Choroid plexus epithelial cell (primary cell): Measurements from ENCODE around the gene PMS1.
"Not testable (repeated sequence)": the region's sequence is repeated elsewhere in the genome, so short reads cannot be mapped to it uniquely, and the experiment has no call there.

Source experiments
- DNase-seq: peaks from one replicate; pipeline ENCODE4 v3.0.0-alpha.2; 2010; ENCODE audit warnings: low read depth
- H3K4me3 ChIP-seq: 2 replicates; pipeline ENCODE4 v1.5.1; 2011; ENCODE audit warnings: low read depth, mild to moderate bottlenecking, control low read depth, low read length, moderate library complexity
- TF ChIP-seq, protein P1 (sequence below): conservative IDR thresholded peaks from 2 replicates; pipeline ENCODE4 v1.5.1; 2011; ENCODE audit warnings: low read depth, mild to moderate bottlenecking, control low read depth, inconsistent platforms, low read length, moderate library complexity

The PMS1 gene

DNA sequence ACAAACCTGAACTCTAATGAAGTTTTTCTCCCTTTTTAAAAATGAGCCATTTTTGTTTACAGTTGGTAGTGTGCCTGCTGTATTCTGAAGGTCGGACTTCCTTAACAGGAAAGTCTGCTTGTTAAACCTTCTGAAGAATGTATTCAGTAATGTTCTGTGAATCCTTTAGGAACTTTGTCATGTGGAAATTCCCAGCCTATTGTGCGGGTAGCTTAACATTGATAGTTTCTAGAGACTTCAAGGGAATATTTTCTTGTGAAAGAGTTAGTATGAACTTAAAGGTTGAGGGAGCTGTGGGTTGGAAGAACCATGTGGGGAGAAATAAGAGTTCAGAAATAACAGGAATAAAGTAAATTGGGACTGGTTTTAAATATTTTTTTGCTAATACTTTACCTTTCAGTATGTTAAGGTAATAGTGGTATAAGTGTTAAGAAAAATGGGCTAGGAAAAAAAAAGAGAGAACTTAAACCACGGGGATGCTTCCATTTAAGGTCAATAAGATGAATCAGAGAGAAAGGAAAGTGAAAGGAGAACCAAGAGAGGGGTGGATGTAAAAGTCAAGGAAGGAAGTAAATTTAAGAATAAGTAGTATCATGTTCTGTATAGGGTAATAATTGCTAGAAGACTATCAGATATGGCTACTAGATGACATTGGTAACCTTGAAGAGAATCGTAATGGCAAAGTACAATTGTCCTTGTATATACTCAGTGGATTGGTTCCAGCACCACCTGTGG lies 90.5 kb downstream of the PMS1 start:
- DNase-seq = peak; percentile 27
- TF ChIP-seq, protein P1, sequence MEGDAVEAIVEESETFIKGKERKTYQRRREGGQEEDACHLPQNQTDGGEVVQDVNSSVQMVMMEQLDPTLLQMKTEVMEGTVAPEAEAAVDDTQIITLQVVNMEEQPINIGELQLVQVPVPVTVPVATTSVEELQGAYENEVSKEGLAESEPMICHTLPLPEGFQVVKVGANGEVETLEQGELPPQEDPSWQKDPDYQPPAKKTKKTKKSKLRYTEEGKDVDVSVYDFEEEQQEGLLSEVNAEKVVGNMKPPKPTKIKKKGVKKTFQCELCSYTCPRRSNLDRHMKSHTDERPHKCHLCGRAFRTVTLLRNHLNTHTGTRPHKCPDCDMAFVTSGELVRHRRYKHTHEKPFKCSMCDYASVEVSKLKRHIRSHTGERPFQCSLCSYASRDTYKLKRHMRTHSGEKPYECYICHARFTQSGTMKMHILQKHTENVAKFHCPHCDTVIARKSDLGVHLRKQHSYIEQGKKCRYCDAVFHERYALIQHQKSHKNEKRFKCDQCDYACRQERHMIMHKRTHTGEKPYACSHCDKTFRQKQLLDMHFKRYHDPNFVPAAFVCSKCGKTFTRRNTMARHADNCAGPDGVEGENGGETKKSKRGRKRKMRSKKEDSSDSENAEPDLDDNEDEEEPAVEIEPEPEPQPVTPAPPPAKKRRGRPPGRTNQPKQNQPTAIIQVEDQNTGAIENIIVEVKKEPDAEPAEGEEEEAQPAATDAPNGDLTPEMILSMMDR = no peak
- no peak overlapping the region for H3K4me3 ChIP-seq

DNA sequence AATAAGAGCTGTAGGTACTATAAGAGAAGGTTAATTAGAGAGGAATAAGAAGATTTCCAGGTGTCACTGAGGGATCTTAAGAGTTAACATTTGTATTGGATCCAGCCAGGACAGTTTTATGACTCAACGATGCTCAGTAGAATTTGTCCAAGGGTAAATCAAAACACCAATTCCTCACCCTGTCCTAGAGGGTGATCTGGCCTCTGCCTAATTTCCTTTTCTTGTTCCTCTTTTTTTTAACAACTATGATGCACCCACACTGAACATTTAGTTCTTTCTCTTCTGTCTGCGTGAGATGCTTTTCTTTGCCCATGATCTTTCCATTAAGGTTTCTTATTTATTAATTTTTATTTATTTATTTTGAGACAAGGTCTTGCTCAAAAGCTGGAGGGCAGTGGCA lies 92.0 kb downstream of the PMS1 start:
- DNase-seq = no peak
- TF ChIP-seq, protein P1 = no peak
- no peak overlapping the region for H3K4me3 ChIP-seq

DNA sequence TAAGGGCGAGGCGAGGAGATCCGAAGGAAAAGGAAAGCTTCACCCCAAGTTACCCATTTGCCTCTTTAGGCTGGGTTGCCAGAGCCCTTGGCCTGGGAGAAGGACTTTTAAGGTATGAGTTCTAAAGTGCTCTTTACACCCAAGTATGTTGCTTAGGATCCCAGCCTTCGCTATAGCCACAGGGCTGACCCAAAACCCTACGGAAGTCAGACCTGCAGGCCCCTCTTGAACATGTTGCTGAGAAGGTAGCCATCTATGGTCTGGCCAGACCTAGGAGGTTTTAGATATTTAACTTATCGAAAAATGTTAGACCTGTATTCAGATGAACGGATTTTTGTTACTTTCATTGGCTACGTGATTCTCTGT lies 95.4 kb downstream of the PMS1 start:
- no peak overlapping the region for H3K4me3 ChIP-seq
- no peak for DNase-seq
- TF ChIP-seq, protein P1 = no peak

DNA sequence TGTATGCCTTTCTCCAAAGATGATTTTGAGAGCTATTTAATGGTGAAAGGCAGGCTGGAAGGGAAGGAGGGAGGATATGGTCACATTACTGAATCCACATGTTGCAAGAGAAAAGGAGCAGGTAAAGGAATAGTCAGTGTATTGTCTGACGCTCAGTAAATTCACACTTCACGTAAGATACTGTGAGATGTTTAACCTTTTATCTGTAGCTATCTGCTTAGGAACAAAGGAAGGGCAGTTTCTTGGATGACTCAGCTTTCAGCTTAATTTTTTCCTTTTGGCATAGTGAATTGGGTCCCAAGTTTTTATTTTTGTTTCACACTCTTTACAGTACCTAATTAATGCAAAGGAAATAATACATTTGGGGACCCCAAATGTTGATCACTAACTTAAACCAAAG lies 96.2 kb downstream of the PMS1 start:
- TF ChIP-seq, protein P1 = no peak
- no peak for DNase-seq
- no peak overlapping the region for H3K4me3 ChIP-seq

DNA sequence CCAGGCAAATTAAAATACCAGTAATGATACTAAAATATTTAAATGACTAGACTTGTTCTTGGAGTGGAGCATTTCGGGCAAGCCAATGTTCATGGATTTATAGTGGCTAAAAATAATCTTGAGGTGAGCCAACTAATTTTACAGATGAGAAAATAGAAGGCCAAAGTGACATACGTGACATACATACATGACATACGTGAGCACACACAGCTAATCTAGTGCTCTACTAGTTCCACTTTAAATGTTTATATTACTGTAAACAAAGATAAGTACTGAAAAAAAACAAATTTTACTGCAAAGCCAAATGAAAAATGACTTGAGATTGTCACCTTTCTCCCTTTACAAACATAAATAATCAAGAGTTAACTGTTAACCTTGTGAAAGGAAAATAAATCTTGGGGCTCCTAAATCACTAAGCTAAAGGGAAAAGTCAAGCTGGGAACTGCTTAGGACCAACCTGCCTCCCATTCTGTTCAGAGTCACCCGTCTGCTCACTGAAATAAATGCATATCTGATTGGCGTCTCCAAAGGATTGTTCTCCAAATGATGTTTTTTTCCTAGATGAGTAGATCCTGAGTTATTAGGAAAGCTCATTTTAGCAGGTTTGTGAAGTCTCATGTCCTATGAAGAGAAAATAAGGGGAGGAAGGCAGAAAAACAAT lies 96.7 kb downstream of the PMS1 start:
- TF ChIP-seq, protein P1 = no peak
- DNase-seq = no peak
- H3K4me3 ChIP-seq = no peak overlapping the region

DNA sequence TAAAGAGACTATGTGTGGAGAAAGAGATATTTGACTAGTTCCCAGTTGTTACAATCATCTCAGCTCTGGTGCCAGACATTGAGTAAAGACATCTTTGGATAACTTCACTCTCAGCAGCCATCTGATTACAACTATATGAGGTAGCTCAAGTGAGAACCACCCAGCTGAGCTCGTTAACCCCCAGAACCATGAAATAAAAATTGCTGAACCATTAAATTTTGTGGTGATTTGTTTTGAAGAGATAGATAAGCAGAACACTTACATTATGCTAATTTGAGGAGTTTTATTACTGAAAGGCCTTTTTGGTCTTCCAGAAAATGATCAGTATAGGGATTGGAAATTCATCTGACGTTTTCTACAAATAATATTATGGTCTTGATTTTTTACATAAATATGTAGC lies 101.1 kb downstream of the PMS1 start:
- H3K4me3 ChIP-seq = no peak overlapping the region
- DNase-seq = no peak
- TF ChIP-seq, protein P1 = no peak

DNA sequence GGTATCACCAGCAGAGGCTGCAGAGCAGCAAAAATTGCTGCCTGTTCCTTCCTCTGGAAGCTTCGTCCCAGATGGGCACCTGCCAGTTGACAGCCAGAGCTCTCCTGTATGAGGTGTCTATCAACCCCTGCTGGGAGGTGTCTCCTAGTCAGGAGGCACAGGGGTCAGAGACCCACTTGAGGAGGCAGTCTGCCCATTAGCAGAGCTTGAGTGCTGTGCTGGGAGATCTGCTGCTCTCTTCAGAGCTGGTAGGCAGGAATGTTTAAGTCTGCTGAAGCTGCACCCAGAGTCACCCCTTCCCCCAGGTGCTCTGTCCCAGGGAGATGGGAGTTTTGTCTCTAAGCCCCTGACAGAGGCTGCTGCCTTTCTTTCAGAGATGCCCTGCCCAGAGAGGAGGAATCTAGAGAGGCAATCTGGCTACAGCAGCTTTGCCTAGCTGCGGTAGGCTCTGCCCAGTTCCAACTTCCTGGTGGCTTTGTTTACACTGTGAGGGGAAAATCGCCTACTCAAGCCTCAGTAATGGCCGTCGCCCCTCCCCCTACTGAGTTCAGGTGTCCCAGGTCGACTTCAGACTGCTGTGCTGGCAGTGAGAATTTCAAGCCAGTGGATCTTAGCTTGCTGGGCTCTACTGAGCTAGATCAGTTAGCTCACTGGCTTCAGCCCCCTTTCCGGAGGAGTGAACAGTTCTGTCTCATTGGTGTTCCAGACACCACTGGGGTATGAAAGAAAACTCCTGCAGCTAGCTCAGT lies 108.5 kb downstream of the PMS1 start:
- H3K4me3 ChIP-seq, DNase-seq: not testable (repeated sequence)
